B cell (primary cell): ENCODE measurements around the gene OSBP2.

Source experiments
- CTCF ChIP-seq: fragments of 200-600 bp; IDR thresholded peaks from one replicate; pipeline ENCODE4 v1.8.0; 2022; ENCODE audit warnings: antibody characterized with exemption, mild to moderate bottlenecking
- EZH2 ChIP-seq: IDR thresholded peaks from 2 replicates; pipeline ENCODE4 v1.6.1; 2012; ENCODE audit warnings: borderline replicate concordance, low read depth, mild to moderate bottlenecking, moderate library complexity, low read length; ENCODE audit not compliant: insufficient read depth, poor library complexity, severe bottlenecking

GRCh38 chr22:30809086-30809485, 114.4 kb downstream of the OSBP2 start:
- no peak for TF ChIP-seq CTCF
- no peak for TF ChIP-seq EZH2
